IMR-90 (cell line): ENCODE data around the gene CCSER1. TPM values are rescaled to one million over a fixed set of nuclear protein-coding genes. Genes with fewer than 3 reads are reported as not detected.

Experiments
- ATAC-seq: fragments of 200-7000 bp; cut with Tn5 transposase; 2 replicates; pipeline ENCODE4 v1.9.1; 2020; ENCODE audit warnings: low read depth, mild to moderate bottlenecking, moderate library complexity
- BruUV-seq: library from RNA; stranded (reverse); fragments of 400-500 nt; replicated peaks from 2 replicates; lab custom pipeline; 2021; lab: Mats Ljungman, UMichigan
- CTCF ChIA-PET: fragments of 300-600 bp; formaldehyde crosslinking; extraction: SDS; loops from one replicate; lab custom pipeline; 2021; ENCODE audit warnings: antibody characterized with exemption; lab: Yijun Ruan, JAX
- POLR2A ChIA-PET: fragments of 300-600 bp; sonication (Branson Sonifier 250); formaldehyde crosslinking; loops from one replicate; lab custom pipeline; 2022; ENCODE audit warnings: antibody characterized with exemption; ENCODE audit not compliant: unreplicated experiment; lab: Charles Lee
- DNase-seq: peaks from one replicate; pipeline ENCODE4 v3.0.0; 2013
- H2AFZ ChIP-seq: replicated peaks from 2 replicates; pipeline ENCODE3; 2013; ENCODE audit warnings: low read length, mild to moderate bottlenecking; ENCODE audit not compliant: poor library complexity
- H2AK5ac ChIP-seq: 2 replicates; pipeline ENCODE4 v1.6.1; 2013; ENCODE audit warnings: low read depth, low read length, inconsistent platforms
- H2AK9ac ChIP-seq: replicated peaks from 2 replicates; pipeline ENCODE3; 2013; ENCODE audit warnings: mild to moderate bottlenecking, low read depth, low read length, moderate library complexity; ENCODE audit not compliant: poor library complexity
- H2BK120ac ChIP-seq: 2 replicates; pipeline ENCODE4 v1.6.1; 2013; ENCODE audit warnings: low read depth, low read length, inconsistent platforms
- H2BK15ac ChIP-seq: 3 replicates; pipeline ENCODE4 v1.6.1; 2013; ENCODE audit warnings: low read depth, low read length, inconsistent platforms
- H2BK20ac ChIP-seq: 2 replicates; pipeline ENCODE4 v1.6.1; 2013; ENCODE audit warnings: low read depth, mild to moderate bottlenecking, inconsistent platforms, low read length, moderate library complexity
- H2BK5ac ChIP-seq: 2 replicates; pipeline ENCODE4 v1.6.1; 2013; ENCODE audit warnings: mild to moderate bottlenecking, low read depth, low read length, inconsistent platforms; ENCODE audit not compliant: poor library complexity, severe bottlenecking
- H3K14ac ChIP-seq: replicated peaks from 2 replicates; pipeline ENCODE4 v1.6.1; 2013; ENCODE audit warnings: low read depth, low read length, inconsistent platforms
- H3K18ac ChIP-seq: 2 replicates; pipeline ENCODE4 v1.6.1; 2013; ENCODE audit warnings: low read depth, low read length, control low read depth
- H3K23ac ChIP-seq: 2 replicates; pipeline ENCODE4 v1.6.1; 2013; ENCODE audit warnings: low read depth, low read length, inconsistent platforms
- H3K27ac ChIP-seq: 2 replicates; pipeline ENCODE4 v1.5.1; 2013; ENCODE audit warnings: mild to moderate bottlenecking, control low read depth, low read length; ENCODE audit not compliant: insufficient read depth
- H3K27me3 ChIP-seq: 2 replicates; pipeline ENCODE4 v1.6.1; 2013; ENCODE audit warnings: low read length; ENCODE audit not compliant: control insufficient read depth, insufficient read depth
- H3K36me3 ChIP-seq: 2 replicates; pipeline ENCODE4 v1.6.1; 2013; ENCODE audit warnings: low read length, mixed read lengths; ENCODE audit not compliant: control insufficient read depth, insufficient read depth
- H3K4ac ChIP-seq: 2 replicates; pipeline ENCODE4 v1.6.1; 2013; ENCODE audit warnings: low read depth, low read length, inconsistent platforms
- H3K4me1 ChIP-seq: 2 replicates; pipeline ENCODE4 v1.6.1; 2013; ENCODE audit warnings: low read length, mixed read lengths; ENCODE audit not compliant: control insufficient read depth, insufficient read depth
- H3K4me2 ChIP-seq: 2 replicates; pipeline ENCODE4 v1.6.1; 2013; ENCODE audit warnings: low read depth, mild to moderate bottlenecking, control low read depth, low read length, moderate library complexity
- H3K4me3 ChIP-seq: 2 replicates; pipeline ENCODE4 v1.5.1; 2013; ENCODE audit warnings: low read depth, mild to moderate bottlenecking, control low read depth, low read length, moderate library complexity; ENCODE audit not compliant: insufficient read depth
- H3K56ac ChIP-seq: 2 replicates; pipeline ENCODE4 v1.6.1; 2013; ENCODE audit warnings: low read length, inconsistent platforms; ENCODE audit not compliant: insufficient read depth; ENCODE audit errors: extremely low read depth
- H3K79me1 ChIP-seq, 2 experiments: 2 replicates each; pipeline ENCODE4 v1.6.1; 2013; ENCODE audit warnings: low read length in 2 of 2, inconsistent platforms in 1 of 2, low read depth in 1 of 2
- H3K9ac ChIP-seq: 2 replicates; pipeline ENCODE4 v1.6.1; 2013; ENCODE audit warnings: low read depth, low read length, control low read depth
- H3K9me1 ChIP-seq: 2 replicates; pipeline ENCODE4 v1.6.1; 2013; ENCODE audit warnings: low read length, inconsistent platforms; ENCODE audit not compliant: insufficient read depth
- H3K9me3 ChIP-seq: 2 replicates; pipeline ENCODE4 v1.6.1; 2013; ENCODE audit warnings: low read length; ENCODE audit not compliant: control insufficient read depth, insufficient read depth
- H4K20me1 ChIP-seq: 2 replicates; pipeline ENCODE4 v1.6.1; 2013; ENCODE audit warnings: low read length, inconsistent platforms; ENCODE audit not compliant: insufficient read depth
- H4K5ac ChIP-seq: 2 replicates; pipeline ENCODE4 v1.6.1; 2013; ENCODE audit warnings: mild to moderate bottlenecking, low read depth, low read length, control low read depth
- H4K8ac ChIP-seq, 2 experiments: 2 replicates each; pipeline ENCODE4 v1.6.1; 2013; ENCODE audit warnings: low read depth in 2 of 2, low read length in 2 of 2, control low read depth in 1 of 2, inconsistent platforms in 1 of 2
- H4K91ac ChIP-seq: 2 replicates; pipeline ENCODE4 v1.6.1; 2013; ENCODE audit warnings: low read depth, low read length, inconsistent platforms; ENCODE audit not compliant: insufficient read depth
- BHLHE40 ChIP-seq: fragments of 150-350 bp; IDR thresholded peaks from 2 replicates; pipeline ENCODE4 v1.6.1; 2016; ENCODE audit warnings: mild to moderate bottlenecking, low read depth, low read length
- CHD1 ChIP-seq: IDR thresholded peaks from 2 replicates; pipeline ENCODE4 v1.6.1; 2012; ENCODE audit warnings: low read depth, low read length, improper control_type of control experiment
- FOS ChIP-seq: fragments of 150-350 bp; IDR thresholded peaks from 2 replicates; pipeline ENCODE4 v1.6.1; 2016; ENCODE audit warnings: low read depth, low read length
- MAFK ChIP-seq: IDR thresholded peaks from 2 replicates; pipeline ENCODE4 v1.6.1; 2012; ENCODE audit warnings: low read depth, low read length, improper control_type of control experiment
- MAZ ChIP-seq: IDR thresholded peaks from 2 replicates; pipeline ENCODE4 v1.6.1; 2012; ENCODE audit warnings: low read depth, mild to moderate bottlenecking, low read length, improper control_type of control experiment, moderate library complexity, borderline replicate concordance
- MXI1 ChIP-seq: IDR thresholded peaks from 2 replicates; pipeline ENCODE4 v1.6.1; 2012; ENCODE audit warnings: low read depth, mild to moderate bottlenecking, low read length, moderate library complexity, borderline replicate concordance
- NFE2L2 ChIP-seq: fragments of 150-350 bp; IDR thresholded peaks from 2 replicates; pipeline ENCODE4 v1.6.1; 2016; ENCODE audit warnings: low read depth, mild to moderate bottlenecking, low read length
- RCOR1 ChIP-seq: IDR thresholded peaks from 2 replicates; pipeline ENCODE4 v1.6.1; 2012; ENCODE audit warnings: mild to moderate bottlenecking, low read length, improper control_type of control experiment; ENCODE audit not compliant: insufficient replicate concordance
- SMC3 ChIP-seq: fragments of 150-350 bp; IDR thresholded peaks from 2 replicates; pipeline ENCODE4 v1.6.1; 2016; ENCODE audit warnings: low read depth, mild to moderate bottlenecking, antibody characterized with exemption, low read length, moderate library complexity
- WGBS, 2 experiments: methylation state at CpG; one replicate each; pipeline versions ENCODE4 v1.1.5 to v1.1.7; 2013; ENCODE audit warnings: missing lambda C conversion rate in 2 of 2; ENCODE audit not compliant: insufficient read length in 1 of 2; ENCODE audit errors: extremely low coverage in 2 of 2; 5-methylcytosine and 5-hydroxymethylcytosine counted together
- dilution Hi-C: fragments of 300-500 bp; cut with HindIII; formaldehyde crosslinking; loops from one replicate; pipeline ENCODE4 v1.14.3; 2018; ENCODE audit warnings: low sequenced_read_pairs; ENCODE audit not compliant: unreplicated experiment
- in situ Hi-C: fragments of 300-500 bp; cut with MboI; formaldehyde crosslinking; loops from 3 replicates; pipeline ENCODE4 v1.14.3; 2019; ENCODE audit warnings: low sequenced_read_pairs, inconsistent platforms, mixed read lengths
- intact Hi-C: fragments of 100-400 bp; cut with micrococcal nuclease; formaldehyde crosslinking; loops from 2 replicates; pipeline ENCODE4 v1.10.0; 2022
- polyA plus RNA-seq, 3 experiments: library from polyadenylated mRNA; depleted of rRNA; stranded (reverse); fragments of >200 nt; gene quantifications; 2 replicates each; pipeline ENCODE4 v1.2.3, GENCODE V29; 2012; ENCODE audit warnings: low replicate concordance in 1 of 3
- total RNA-seq: library from RNA; depleted of rRNA; stranded (reverse); fragments of >200 nt; gene quantifications from 2 replicates; pipeline ENCODE4 v1.2.3, GENCODE V29; 2012

Gene CCSER1
- total and polyA plus RNA-seq, 2 of the 4 experiments (the other 2 are of a cell fraction): not detected

- ATAC-seq (no peak), DNase-seq (no peak)
- H3K18ac ChIP-seq: no peak overlapping the region
- no peaks in the 10 kb centered on the region for H4K20me1 ChIP-seq
- no peak overlapping the region for H2AFZ ChIP-seq
- no peak overlapping the region for H2BK5ac ChIP-seq
- no peak overlapping the region for H3K56ac ChIP-seq
- dilution Hi-C loops: no loop called here
- H3K4me3 ChIP-seq: no peak overlapping the region
- intact Hi-C loops: no loop called here
- no peak overlapping the region for H4K8ac ChIP-seq
- H3K14ac ChIP-seq: no peak overlapping the region
- no peaks in the 10 kb centered on the region for H3K79me1 ChIP-seq
- BruUV-seq: no TSS peak
- H3K9me1 ChIP-seq: no peaks in the 10 kb centered on the region
- no peak overlapping the region for H2AK9ac ChIP-seq
- no peak overlapping the region for H4K5ac ChIP-seq
- H2BK20ac ChIP-seq: no peak overlapping the region
- no peaks in the 10 kb centered on the region for H3K4me1 ChIP-seq
- no peaks in the 10 kb centered on the region for H3K36me3 ChIP-seq
- H3K27me3 ChIP-seq: no peaks in the 10 kb centered on the region
- TF ChIP-seq MAFK: no peak
- no peak for TF ChIP-seq RCOR1
- no peak for TF ChIP-seq NFE2L2
- TF ChIP-seq SMC3: no peak
- TF ChIP-seq CHD1: no peak
- TF ChIP-seq FOS: no peak
- no peak for TF ChIP-seq MAZ
- TF ChIP-seq BHLHE40: no peak
- no peak for TF ChIP-seq MXI1
- CTCF ChIA-PET: no interaction called here
- no peak overlapping the region for H3K4ac ChIP-seq
- no peak overlapping the region for H2AK5ac ChIP-seq
- no peak overlapping the region for H3K27ac ChIP-seq
- H3K23ac ChIP-seq: no peak overlapping the region
- H3K4me2 ChIP-seq: no peak overlapping the region
- H3K9me3 ChIP-seq: no peaks in the 10 kb centered on the region; the same call in 1 of the 2 replicates
- no peak overlapping the region for H2BK15ac ChIP-seq
- in situ Hi-C loops: no loop called here
- no CpG with 5 or more reads among the region's 2 CpGs for WGBS, 2 experiments
- no peak overlapping the region for H2BK120ac ChIP-seq
- POLR2A ChIA-PET: no interaction called here
- no peak overlapping the region for H4K91ac ChIP-seq
- H3K9ac ChIP-seq: no peak overlapping the region
Measured at GRCh38 chr4:90503677-90504076, 376.5 kb downstream of the CCSER1 start.
